Mononuclear cell (primary cell): ENCODE data around the gene PARP11. TPM values are rescaled to one million over a fixed set of nuclear protein-coding genes. Genes with fewer than 3 reads are reported as not detected.

Experiments used
- H3K27me3 ChIP-seq: 2 replicates; pipeline ENCODE4 v1.6.0; 2011; ENCODE audit warnings: low read length, control low read depth; ENCODE audit not compliant: insufficient read depth
- H3K4me1 ChIP-seq: 2 replicates; pipeline ENCODE4 v1.5.1; 2011; ENCODE audit warnings: mild to moderate bottlenecking, low read length, control low read depth; ENCODE audit not compliant: insufficient read depth
- H3K4me3 ChIP-seq: 2 replicates; pipeline ENCODE4 v1.5.1; 2011; ENCODE audit warnings: mild to moderate bottlenecking, low read length, moderate library complexity
- H3K9me3 ChIP-seq: 2 replicates; pipeline ENCODE4 v1.5.1; 2011; ENCODE audit warnings: low read depth, mild to moderate bottlenecking, control low read depth, low read length
- total RNA-seq: library from RNA; depleted of rRNA; stranded (reverse); fragments of >200 nt; gene quantifications from one replicate; pipeline ENCODE4 v1.2.3, GENCODE V29; 2012

PARP11 gene
- total RNA-seq, 1 donor = 12.2 TPM

GRCh38 chr12:3896801-3897351, 23.7 kb upstream of the PARP11 start:
- Histone ChIP-seq H3K4me1 (peaks cover 72% of the 10 kb centered on the region), H3K27me3 (no peaks in the 10 kb centered on the region), H3K4me3 (no peak overlapping the region), H3K9me3 (no peaks in the 10 kb centered on the region)

- Histone ChIP-seq H3K9me3 (no peaks in the 10 kb centered on the region), H3K4me1 (peaks cover 72% of the 10 kb centered on the region), H3K4me3 (no peak overlapping the region), H3K27me3 (no peaks in the 10 kb centered on the region)
Measured at GRCh38 chr12:3896356-3896755, 23.2 kb upstream of the PARP11 start.

DNA sequence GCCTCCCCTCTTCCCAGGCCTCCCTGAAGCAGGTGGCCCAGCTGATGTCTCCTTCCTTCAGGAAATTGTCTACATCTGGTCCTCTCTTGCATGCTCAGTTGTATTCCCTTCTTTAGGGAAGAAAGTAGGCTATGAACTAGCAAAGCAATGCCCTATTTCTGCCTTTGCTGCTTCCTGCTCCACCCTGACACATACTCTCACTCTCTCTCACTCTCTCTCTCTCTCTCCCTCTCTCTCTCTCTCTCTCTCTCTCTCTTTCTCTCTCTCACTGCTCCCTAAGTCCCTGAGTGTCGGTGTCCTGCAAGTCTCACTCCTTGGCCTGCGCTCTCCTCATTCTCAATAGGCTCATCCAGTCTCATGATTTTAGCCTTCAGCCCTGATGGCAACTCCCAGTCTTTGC, 19.4 kb upstream of the PARP11 start:
- Histone ChIP-seq H3K4me3 (no peak overlapping the region), H3K27me3 (no peaks in the 10 kb centered on the region), H3K4me1 (peaks cover 52% of the 10 kb centered on the region), H3K9me3 (no peaks in the 10 kb centered on the region)

- H3K9me3 ChIP-seq = no peaks in the 10 kb centered on the region
- H3K27me3 ChIP-seq = no peaks in the 10 kb centered on the region
- H3K4me1 ChIP-seq = peaks cover 38% of the 10 kb centered on the region
- no peak overlapping the region for H3K4me3 ChIP-seq
Measured at GRCh38 chr12:3891201-3891600, 18.0 kb upstream of the PARP11 start.

DNA sequence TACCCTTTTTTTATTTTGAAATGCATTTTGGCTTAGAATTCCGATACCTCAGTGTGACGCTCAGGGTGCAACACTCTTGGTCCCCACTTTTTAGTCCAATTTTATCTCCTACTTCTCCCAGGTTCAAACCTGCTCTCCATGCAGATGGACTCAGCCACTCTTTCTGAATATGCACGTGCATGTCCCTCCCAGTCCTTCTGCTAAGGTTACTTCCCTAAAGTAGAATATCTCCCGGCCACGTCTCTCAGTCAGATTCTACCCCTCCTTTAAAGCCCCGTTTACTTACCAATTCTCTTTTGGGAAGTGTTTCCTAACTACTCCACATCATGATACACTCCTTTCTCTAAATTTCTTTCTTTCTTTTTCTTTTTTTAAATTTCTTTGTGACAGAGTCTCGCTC, 15.5 kb upstream of the PARP11 start:
- Histone ChIP-seq H3K27me3 (no peaks in the 10 kb centered on the region), H3K9me3 (no peaks in the 10 kb centered on the region), H3K4me1 (peaks cover 24% of the 10 kb centered on the region), H3K4me3 (no peak overlapping the region)

GRCh38 chr12:3885277-3886094, 12.3 kb upstream of the PARP11 start:
- no peak overlapping the region for H3K4me3 ChIP-seq
- peaks cover 6% of the 10 kb centered on the region for H3K4me1 ChIP-seq
- no peaks in the 10 kb centered on the region for H3K9me3 ChIP-seq
- peaks cover 3% of the 10 kb centered on the region for H3K27me3 ChIP-seq

DNA sequence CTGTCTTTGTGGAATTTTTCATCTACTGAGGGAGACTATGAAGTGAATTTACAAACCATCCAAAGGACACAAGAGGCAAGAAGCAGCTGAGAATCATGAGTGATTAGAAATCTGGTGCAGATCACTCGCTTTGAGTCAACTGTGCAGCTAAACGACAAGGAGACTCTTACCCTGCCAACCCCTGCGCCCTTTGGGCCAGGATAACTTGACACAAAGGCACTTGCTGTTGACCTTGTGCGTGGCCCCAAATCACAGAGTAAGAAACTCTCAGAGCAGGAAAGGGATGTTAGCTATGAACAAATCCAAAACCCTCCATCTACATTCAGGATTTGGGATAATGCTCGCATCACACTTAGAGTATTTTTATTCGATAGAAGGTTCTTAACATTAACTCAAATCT, 11.5 kb upstream of the PARP11 start:
- H3K9me3 ChIP-seq = no peaks in the 10 kb centered on the region
- H3K27me3 ChIP-seq = peaks cover 3% of the 10 kb centered on the region
- peaks cover 6% of the 10 kb centered on the region for H3K4me1 ChIP-seq
- H3K4me3 ChIP-seq = no peak overlapping the region

GRCh38 chr12:3882896-3883564, 9.8 kb upstream of the PARP11 start:
- Histone ChIP-seq H3K27me3 (peaks cover 3% of the 10 kb centered on the region), H3K9me3 (no peaks in the 10 kb centered on the region), H3K4me3 (no peak overlapping the region), H3K4me1 (peaks cover 6% of the 10 kb centered on the region)

- H3K9me3 ChIP-seq = no peaks in the 10 kb centered on the region
- no peak overlapping the region for H3K4me3 ChIP-seq
- H3K4me1 ChIP-seq = peaks cover 6% of the 10 kb centered on the region
- H3K27me3 ChIP-seq = peaks cover 3% of the 10 kb centered on the region
Measured at GRCh38 chr12:3882406-3882805, 9.2 kb upstream of the PARP11 start.

DNA sequence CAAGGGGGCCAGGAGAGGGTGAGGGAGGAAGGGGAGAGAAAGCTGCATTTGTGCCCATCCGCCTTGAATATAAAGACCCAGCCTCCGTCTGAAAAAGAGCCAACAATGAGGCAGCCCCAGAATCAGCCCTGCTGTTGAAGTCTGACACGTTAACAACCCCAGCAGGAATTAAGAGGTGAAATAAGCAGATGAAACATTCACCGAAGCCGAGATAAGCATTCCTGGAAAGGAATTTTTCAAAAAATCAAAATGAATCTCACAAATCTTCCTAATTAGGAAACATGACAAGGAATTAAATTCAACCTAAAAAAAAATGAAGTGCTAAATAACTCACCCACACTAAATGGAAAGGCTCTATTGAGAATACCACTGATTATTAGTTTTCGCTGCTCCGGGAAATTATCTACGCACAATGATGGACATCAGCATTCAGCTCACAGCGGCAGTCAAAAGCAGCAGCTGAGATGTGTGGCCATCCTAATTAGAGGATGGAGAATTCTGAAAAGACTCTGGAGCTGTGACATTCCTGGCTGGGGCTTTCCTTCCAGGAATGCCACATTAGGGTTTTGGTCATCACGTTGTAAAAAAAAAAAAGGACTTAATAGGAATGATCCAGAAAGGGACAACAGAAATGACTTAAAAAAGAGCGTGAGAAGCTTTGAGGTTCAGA, 8.2 kb upstream of the PARP11 start:
- Histone ChIP-seq H3K9me3 (no peaks in the 10 kb centered on the region), H3K4me3 (no peak overlapping the region), H3K27me3 (peaks cover 3% of the 10 kb centered on the region), H3K4me1 (peaks cover 6% of the 10 kb centered on the region)

DNA sequence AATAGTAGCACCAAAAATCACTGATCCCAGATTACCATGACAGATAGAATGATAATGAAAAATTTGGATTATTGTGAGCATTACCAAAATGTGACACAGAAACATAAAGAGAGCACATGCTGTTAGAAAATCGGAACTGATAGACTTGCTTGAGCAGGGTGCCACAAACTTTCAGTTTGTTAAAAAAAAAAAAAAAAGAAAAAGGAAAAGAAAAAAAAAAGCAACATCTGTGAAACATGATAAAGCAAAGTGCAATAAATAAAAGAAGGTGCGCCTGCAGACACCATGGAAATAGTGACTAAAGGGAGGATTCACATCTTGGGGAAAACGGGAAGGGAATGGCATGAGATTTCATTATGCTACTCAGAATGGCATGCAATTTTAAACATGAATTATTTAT, 6.6 kb upstream of the PARP11 start:
- H3K27me3 ChIP-seq = peaks cover 3% of the 10 kb centered on the region
- H3K9me3 ChIP-seq = no peaks in the 10 kb centered on the region
- no peak overlapping the region for H3K4me3 ChIP-seq
- H3K4me1 ChIP-seq = no peaks in the 10 kb centered on the region

DNA sequence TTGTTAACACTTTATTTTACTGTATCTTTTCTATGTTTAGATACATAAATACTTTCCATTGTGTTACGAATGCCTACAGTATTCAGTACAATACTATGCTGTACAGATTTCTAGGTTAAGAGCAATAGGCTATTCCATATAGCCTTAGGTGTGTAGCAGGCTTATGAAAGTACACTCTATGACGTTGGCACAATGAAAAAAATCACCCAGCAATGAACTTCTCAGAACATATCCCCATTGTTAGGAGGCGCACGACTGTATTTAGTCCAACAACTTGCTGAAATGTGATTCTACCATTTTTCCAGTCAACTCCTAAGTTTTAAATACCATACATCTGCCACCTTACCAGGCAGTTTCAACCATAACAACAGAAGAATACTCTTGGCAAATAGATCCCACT, 1.8 kb downstream of the PARP11 start:
- Histone ChIP-seq H3K4me3 (peak overlapping the region; percentile 79), H3K9me3 (no peaks in the 10 kb centered on the region), H3K27me3 (no peaks in the 10 kb centered on the region), H3K4me1 (peaks cover 29% of the 10 kb centered on the region)

DNA sequence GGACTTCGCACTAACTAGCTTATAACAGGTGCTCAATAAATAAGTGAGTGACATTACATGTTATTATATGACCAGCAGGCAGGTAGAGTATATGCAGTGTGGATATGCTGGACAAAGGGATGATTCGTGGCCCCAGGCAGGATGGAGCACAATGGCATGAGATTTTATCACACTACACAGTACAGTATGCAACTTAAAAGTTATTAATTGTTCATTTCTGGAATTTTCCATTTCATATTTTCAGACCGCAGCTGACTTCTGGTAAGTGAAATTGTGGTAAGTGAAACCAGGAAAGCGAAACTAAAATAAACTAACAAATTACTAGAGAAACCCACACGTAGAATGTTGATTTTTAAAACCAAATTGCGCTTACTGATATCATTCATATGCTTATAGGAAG, 3.3 kb downstream of the PARP11 start:
- H3K9me3 ChIP-seq = peaks cover 15% of the 10 kb centered on the region
- no peaks in the 10 kb centered on the region for H3K27me3 ChIP-seq
- H3K4me3 ChIP-seq = peak overlapping the region; percentile 14
- peaks cover 29% of the 10 kb centered on the region for H3K4me1 ChIP-seq

GRCh38 chr12:3869433-3869832, 3.8 kb downstream of the PARP11 start:
- Histone ChIP-seq H3K9me3 (peaks cover 16% of the 10 kb centered on the region), H3K4me3 (peak overlapping the region; percentile 14), H3K27me3 (no peaks in the 10 kb centered on the region), H3K4me1 (peaks cover 29% of the 10 kb centered on the region)

DNA sequence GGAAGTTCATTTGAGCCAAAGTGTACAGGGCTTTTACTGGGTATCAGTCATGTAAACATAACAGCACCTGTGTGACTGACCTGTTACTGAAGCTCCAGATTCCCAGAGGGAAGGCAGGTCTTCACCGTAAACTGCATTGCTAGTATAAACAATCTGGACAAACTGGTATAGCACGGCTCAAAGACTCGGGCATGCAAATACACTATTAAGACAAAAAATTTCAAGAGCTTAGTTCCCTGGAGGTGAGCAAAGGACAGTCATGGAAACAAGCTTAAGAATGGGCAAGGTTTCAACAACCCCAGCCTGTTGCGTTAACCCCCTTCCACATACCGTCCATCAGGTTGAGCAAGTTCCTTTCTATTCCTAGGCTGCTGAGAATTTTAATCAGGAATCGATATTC, 9.4 kb downstream of the PARP11 start:
- no peaks in the 10 kb centered on the region for H3K27me3 ChIP-seq
- peaks cover 4% of the 10 kb centered on the region for H3K4me1 ChIP-seq
- no peak overlapping the region for H3K4me3 ChIP-seq
- peaks cover 16% of the 10 kb centered on the region for H3K9me3 ChIP-seq
